Measurements from ENCODE around the gene SUB1.
A peak's percentile ranks its signal among the peaks of the same experiment; 100 is the strongest.
"Not testable (repeated sequence)": the region's sequence is repeated elsewhere in the genome, so short reads cannot be mapped to it uniquely, and the experiment has no call there.

SUB1 gene

GRCh38 chr5:32566319-32567111 lies 18.8 kb upstream of the SUB1 start:
- DNase-seq = no peak

GRCh38 chr5:32571128-32571527 lies 14.2 kb upstream of the SUB1 start:
- DNase-seq = no peak

DNA sequence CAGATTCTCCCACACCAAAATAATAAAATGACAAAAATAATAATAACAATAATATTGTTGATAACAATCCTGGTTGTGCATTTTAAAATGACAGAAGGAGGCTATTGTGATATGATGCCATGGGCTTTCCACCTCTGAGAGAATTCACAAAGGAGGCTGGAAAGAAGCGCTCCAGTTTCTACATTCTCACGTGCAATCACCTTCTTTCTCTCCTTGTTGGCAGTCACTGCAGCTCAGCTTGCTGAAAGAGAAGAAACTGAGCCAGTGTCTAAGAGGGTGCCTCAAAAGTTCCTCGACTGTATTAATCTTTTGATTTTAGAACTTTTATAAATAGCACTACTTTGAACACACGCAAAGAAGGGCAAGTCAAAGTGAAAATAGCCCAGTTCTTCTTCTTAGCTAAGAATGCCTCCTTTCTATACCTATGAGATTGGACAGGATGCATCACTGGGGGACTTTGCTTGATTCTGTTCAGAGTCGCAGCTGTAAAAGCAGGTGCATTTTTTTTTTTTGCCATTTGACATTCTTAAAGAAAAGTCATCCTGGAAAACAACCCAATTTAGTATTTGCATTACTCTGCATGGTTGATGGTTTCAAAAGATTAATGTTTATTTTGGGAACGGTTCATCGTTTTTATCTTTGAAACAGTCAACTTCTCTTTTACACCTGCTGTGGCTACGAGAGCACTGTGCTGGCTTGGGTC lies 12.4 kb upstream of the SUB1 start:
- DNase-seq = no peak

- not testable (repeated sequence) for DNase-seq
These were observed 11.9 kb upstream of the SUB1 start for GRCh38 chr5:32573481-32573854.

DNA sequence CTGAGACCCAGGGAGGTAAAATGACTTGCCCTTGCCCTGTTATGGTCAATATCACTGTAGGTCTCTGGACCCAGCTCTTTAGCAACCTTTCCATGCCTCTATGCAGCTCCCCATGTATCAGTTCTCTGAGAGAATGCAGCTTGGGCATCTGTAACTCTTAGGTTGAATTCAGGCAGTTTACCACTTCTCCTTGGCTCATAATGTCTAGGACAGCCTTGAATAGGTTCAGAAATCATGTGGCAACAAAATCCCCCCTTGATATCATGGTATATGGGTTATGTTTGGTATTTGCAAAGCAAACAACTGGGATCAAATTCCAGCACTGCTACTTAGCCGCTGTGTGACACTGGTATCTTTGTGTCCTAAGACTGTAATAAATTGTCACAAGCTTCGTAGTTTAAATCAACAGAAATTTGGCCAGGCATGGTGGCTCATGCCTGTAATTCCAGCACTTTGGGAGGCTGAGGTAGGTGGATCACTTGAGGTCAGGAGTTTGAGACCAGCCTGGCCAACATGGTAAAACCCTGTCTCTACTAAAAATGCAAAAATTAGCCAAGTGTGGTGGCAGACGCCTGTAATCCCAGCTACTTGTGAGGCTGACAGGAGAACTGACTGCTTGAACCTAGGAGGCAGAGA lies 10.7 kb upstream of the SUB1 start:
- no peak for DNase-seq

GRCh38 chr5:32578363-32578762 lies 7.0 kb upstream of the SUB1 start:
- DNase-seq = no peak

GRCh38 chr5:32578764-32579163 lies 6.6 kb upstream of the SUB1 start:
- DNase-seq = no peak

DNA sequence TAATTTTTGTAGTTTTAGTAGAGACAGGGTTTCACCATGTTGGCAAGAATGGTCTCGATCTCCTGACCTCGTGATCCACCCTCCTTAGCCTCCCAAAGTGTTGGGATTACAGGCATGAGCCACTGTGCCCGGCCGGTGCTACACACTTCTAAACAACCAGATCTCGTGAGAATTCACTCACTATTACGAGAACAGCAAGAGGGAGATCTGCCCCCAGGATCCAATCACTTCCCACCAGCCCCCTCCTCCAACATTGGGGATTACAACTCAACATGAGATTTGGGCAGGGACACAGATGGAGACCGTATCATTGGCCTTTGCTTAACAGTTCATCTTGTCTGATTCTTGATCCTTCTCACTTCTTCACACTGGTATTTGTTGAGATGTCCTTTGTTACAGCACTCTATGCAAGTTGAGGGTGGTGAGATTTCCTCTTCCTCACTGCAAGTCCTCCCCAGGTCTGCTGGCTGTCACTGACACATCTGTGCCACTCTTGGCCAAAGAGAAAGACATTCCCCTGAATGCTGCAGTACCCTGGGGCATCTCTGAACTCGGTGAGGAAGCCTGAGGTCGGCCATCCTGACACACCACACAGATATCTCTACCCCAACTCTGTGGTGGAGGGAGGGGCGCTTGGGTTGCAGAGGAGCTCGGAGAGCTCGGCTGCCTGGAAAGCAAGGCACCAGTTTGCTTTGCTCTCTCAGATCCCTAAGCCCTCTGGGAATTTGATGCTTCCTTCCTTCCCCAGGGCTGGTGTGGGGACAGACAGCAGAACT lies 4.2 kb upstream of the SUB1 start:
- DNase-seq = no peak

- DNase-seq = no peak
These were observed 1.6 kb upstream of the SUB1 start for GRCh38 chr5:32583582-32584232.

DNA sequence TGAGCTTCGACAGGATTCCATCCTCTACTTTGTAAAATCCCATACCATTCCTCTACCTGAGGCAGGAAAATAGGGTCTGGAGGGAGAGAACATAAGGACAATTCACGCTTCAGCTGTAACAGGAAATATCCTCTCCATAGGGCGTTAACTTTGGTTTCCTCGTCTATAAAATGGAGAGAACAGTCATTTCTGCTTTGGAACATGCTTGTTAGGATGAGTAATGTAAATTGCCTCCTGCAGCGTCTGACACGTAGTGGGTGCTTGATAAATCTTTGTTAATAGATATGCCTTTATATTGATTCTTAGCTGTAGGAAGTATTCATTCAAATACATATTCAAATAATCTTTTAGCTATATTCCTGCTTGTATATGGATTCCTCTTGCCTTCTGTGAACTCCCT lies 711 bp upstream of the SUB1 start:
- no peak for DNase-seq

- DNase-seq = no peak
These were observed 273 bp upstream of the SUB1 start for GRCh38 chr5:32585122-32585445.

GRCh38 chr5:32586276-32586599 lies 881 bp downstream of the SUB1 start:
- DNase-seq = no peak

DNA sequence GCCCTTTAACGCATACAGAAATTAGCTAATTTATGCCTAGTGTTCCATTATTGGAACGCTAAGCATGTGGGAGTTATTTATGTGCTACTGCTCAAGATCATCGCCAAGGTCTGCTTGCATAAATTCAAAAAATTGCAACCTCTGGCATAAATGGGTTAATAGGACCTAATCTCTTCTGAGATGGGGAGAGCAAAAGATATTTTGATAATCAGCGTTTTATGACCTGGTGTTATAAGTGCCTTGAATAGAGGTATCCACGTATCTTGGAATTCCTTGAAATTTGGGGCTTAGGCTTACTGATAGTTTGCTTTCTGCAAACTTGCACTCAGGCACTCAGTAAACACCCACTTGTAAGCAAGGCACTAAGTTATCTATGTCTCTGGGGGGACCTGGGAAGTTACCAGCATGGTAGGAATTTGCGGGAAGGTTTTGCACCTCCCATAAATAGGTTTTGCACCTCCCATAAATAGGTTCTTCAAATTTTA lies 1.8 kb downstream of the SUB1 start:
- DNase-seq = no peak

DNA sequence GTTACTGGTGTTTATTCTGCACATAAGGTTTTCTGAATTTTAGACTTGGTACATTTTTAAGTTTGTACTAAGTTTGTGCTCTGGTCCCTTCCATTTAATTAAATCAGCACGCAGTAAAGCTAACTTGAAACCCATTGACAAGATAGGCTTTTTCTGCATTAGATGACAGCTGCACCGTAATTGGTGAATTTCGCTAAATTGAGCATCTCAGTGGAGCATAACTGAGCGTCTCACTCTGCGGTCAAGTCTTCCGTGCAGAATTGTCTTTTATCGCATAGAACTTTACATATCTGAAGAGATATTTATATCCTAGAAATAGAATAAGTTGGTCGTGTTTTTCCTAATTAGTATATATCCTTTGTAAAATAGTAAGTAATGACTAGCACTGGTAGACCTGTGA lies 4.1 kb downstream of the SUB1 start:
- no peak for DNase-seq

- peak; percentile 64 for DNase-seq
These were observed 4.8 kb downstream of the SUB1 start for GRCh38 chr5:32589942-32590869.

GRCh38 chr5:32595118-32595517 lies 9.8 kb downstream of the SUB1 start:
- no peak for DNase-seq

- DNase-seq = no peak
These were observed 11.8 kb downstream of the SUB1 start for GRCh38 chr5:32597041-32597629.

DNA sequence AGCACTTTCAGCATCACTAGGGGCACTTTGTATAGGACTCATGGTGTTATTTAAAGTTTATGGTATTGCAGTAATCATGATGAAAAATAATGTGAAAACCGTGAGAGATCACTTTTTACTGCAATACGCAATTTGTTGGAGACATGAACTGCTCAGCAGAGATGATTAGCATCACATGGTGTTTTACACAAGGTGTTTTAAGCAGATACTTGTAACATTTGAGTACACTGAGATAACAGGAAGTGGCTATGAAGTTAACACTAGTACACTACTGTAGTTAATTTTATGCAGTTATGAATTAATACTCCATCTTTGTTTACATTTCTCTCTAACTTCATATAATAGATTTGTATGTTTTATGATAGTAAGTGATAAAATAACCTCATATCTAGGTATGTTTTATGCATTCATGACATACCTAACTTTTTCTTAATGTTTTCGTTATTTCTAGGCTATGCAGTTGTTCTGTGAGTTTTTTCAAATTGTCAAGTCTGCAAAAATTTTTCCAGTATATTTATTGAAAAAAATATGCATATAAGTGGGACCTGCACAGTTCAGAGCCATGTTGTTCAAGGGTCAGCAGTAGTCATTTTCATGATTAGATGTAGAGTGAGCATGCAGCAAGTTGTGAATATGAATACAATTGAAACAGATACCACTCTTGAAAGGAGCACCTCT lies 13.0 kb downstream of the SUB1 start:
- no peak for DNase-seq

- no peak for DNase-seq
These were observed 13.7 kb downstream of the SUB1 start for GRCh38 chr5:32598997-32599549.

- DNase-seq = no peak
These were observed 14.8 kb downstream of the SUB1 start for GRCh38 chr5:32600054-32600622.
